ENCODE measurements around the gene P2RY1.
"Not testable (repeated sequence)": the region's sequence is repeated elsewhere in the genome, so short reads cannot be mapped to it uniquely, and the experiment has no call there.

P2RY1 gene

DNA sequence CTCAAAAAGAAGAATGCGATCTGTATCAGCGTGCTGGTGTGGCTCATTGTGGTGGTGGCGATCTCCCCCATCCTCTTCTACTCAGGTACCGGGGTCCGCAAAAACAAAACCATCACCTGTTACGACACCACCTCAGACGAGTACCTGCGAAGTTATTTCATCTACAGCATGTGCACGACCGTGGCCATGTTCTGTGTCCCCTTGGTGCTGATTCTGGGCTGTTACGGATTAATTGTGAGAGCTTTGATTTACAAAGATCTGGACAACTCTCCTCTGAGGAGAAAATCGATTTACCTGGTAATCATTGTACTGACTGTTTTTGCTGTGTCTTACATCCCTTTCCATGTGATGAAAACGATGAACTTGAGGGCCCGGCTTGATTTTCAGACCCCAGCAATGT, 1.3 kb downstream of the P2RY1 start:
- DNase-seq (no peak), ATAC-seq (no peak)

DNA sequence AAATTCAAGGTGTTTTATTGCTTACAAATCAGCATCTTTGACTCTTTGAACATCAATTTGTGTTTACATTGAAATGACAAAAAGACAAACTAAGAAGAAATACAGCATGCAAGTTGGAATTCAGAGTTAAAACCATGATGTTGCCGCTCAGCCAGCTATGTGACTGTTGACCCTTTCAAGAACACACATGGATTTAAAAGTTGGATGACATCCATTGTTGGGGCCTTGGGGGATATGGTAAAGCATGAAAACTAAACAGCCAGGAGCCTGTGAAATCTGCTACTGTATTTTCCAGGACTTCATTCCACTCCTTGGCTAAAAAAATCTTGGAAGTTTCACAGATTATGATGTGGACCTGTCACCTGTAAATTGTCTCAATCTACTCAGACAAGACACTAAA, 4.6 kb downstream of the P2RY1 start:
- ATAC-seq = no peak
- no peak for DNase-seq

DNA sequence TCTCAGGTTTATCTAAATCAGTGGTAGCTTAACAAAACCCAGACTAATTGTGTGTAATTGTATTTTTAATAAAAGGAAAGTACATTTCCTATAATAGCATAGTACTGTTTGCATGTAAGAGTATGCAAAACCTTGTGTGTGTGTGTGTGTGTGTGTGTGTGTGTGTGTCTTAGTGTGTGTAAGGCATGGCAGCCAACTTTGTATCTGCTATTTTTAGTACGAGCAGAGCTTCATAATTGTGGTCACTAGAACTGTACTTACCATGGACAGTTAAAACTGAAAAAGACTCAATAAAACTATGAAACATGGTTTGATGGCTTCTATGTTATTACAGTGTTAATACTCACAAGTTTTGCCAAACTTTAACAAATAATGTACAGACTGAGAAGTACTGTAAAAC, 6.2 kb downstream of the P2RY1 start:
- no peak for ATAC-seq
- DNase-seq = no peak

DNA sequence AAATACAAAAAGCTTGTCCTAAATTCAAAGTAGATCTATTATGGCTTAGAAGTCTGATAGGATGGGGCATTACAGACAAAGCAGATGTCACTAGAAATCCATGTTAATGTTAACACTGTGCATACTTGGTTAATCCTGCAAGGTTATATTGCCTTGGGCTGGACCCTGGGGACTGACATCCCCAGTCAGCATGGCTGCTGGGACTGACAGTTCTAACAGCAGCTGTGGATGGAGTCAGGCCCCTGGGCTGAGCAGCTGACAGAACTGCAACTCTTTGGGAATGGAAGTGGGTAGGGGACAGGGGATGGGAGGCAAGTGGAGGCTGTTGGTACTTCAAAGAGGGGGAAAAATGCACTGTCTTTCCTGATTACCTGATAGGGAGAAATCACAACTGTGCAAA, 7.5 kb downstream of the P2RY1 start:
- no peak for ATAC-seq
- no peak for DNase-seq

DNA sequence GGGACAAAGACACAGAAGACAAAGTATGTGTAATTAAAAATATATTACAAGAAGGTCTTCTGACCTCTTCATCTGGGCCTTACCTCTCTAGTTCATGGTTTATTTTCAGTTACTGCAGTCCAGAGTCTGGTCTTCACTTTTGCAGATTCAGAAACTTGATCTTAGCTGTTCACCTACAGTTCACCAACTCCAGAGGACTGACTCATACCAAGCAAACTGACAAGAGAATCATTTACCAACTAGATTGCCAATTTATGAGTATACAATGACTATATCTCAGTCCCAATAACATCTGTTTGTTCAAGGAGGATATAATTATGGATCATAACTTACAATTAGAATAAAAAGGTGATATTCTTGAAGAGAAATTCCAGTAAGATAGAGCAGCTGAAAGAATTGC, 9.0 kb downstream of the P2RY1 start:
- DNase-seq (no peak), ATAC-seq (no peak)

DNA sequence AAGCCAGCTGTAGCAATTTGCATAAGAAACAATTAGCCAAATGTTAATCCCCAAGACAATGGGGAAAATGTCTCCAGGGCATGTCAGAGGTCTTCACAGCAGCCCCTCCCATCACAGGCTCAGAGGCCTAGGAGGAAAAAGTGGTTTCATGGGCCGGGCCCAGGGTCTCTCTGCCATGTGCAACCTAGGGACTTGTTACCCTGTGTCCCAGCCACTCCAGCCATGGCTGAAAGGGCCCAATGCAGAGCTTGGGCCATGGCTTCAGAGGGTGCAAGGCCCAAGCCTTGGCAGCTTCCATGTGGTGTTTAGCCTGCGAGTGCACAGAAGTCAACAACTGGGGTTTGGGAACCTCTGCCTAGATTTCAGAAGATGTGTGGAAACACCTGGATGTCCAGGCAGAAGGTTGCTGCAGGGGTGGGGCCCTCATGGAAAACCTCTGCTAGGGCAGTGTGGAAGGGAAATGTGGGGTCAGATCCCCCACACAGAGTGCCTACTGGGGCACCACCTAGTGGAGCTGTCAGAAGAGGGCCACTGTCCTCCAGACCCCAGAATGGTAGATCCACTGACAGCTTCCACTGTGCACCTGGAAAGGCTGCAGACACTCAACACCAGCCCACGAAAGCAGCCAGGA, 11.8 kb downstream of the P2RY1 start:
- not testable (repeated sequence) for ATAC-seq, DNase-seq

DNA sequence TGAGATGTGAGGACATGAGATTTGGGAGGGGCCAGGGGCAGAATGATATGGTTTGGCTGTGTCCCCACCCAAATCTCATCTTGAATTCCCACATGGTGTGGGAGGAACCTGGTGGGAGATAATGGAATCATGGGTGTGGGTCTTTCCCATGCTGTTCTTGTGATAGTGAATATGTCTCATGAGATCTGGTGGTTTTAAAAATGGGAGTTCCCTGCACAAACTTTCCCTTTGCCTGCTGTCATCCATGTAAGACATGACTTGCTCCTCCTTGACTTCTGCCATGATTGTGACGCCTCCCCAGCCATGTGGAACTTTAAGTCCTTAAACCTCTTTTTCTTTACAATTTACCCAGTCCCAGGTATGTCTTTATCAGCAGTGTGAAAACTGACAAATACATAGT, 12.7 kb downstream of the P2RY1 start:
- ATAC-seq, DNase-seq: not testable (repeated sequence)

DNA sequence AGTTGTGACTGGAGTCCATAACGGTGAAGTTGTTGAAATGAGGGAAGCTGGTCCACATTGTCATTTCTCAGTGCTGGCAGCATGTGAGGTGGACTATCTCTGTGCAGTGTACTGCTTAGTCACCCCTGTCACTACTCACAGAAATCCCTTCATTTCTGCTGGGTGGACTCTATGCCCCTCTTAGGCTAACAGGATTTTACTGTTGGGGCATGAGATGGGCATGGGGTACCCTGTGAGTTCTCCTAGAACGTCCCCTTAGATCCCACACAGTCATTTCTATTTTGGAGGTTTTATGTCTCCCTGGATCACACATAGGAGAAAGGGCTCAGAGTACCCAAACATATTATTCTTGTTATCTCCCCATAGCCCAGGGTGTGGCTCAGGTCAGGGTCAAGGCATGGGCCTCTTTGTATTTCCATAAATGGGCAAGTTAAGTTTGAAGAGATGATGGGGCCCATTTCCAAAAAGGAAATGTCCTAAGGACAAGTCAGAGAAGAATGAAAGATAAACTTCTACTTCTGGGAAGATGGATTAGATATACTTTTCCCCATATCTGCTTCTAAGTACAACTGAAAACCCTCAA, 15.2 kb downstream of the P2RY1 start:
- DNase-seq (no peak), ATAC-seq (no peak)

DNA sequence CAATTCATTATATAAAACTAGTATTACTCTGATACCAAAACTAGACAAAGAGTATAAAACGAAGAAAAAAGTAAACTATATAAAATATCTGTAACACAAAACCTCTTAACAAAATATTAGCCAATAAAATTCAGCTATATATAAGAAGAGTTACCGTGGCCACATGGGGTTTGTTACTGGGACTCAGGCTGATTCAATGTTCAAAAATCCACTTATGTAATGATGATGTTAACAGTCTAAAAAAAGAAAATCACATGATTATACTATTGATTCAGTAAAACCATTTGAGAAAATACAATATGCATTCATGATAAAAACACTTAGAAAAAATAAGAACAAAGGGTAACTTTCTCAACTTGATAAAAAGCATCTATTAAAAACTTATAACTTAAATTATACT, 18.3 kb downstream of the P2RY1 start:
- ATAC-seq (no peak), DNase-seq (no peak)

DNA sequence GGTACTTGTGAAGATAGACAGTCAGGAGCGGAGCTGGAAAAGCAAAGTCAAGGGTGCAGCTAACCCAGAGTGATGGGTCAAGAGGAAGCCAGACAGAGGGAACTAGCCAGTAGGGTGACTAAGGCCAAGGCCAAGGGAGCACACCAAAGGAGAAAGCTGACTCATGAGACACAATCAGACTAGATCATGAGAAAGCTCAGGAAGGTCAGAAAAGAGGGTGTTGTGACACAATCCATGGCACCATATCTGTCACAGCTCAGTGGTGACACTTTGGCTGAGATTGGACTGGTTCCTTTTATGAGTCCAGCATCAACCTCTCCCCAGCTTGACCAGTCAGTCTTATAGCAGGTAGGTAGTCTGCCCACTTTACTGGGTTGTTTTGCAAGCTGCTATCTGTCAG, 22.2 kb downstream of the P2RY1 start:
- ATAC-seq = no peak
- no peak for DNase-seq

DNA sequence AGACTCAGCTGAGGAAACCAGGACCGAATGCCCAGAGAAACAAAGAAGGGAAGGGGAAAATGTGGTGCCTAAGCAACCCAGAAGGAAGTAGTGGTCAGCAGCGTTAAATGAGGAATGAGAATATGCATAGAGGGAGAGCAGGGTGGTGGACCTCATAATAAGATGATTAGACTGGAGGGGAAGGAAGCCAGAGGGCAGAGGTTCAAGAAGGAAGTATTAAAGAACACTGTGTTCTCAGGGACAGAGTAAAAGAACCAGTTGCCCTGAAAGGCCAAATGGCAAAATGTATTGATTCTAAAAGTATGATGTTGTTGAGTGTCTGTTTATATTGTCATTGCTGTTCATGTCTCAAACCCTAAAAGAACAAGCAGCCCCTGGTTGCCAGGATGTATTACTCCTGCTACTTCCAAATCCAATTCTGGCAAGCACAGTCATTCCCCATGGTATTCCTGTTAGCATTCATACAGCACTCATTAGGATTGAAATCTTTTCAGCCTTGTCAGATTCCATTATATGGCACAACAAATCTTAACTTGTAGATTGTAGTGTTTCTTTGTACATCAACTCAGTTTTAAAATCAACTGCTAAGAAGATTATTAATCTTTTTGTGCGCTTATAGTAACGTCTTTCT, 23.4 kb downstream of the P2RY1 start:
- DNase-seq (no peak), ATAC-seq (no peak)

DNA sequence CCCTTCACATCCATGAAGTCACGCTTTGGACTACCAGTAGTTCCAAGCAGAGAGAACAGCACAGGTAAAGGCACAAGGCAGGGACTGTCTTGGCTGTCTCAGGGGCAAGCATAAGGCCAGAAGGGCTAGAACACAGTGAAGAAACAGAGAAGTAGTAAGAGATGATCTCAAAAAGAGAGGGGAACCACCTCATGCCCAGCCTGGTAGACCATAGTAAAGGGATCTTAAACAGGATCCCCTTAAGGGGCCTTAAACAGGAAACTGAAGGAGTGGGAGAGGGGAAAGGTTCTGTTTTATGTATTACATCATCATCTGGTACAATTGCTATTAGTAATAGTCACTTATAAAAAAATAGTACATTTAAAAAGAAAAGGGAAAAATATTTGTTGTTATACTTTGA, 25.8 kb downstream of the P2RY1 start:
- no peak for ATAC-seq

DNA sequence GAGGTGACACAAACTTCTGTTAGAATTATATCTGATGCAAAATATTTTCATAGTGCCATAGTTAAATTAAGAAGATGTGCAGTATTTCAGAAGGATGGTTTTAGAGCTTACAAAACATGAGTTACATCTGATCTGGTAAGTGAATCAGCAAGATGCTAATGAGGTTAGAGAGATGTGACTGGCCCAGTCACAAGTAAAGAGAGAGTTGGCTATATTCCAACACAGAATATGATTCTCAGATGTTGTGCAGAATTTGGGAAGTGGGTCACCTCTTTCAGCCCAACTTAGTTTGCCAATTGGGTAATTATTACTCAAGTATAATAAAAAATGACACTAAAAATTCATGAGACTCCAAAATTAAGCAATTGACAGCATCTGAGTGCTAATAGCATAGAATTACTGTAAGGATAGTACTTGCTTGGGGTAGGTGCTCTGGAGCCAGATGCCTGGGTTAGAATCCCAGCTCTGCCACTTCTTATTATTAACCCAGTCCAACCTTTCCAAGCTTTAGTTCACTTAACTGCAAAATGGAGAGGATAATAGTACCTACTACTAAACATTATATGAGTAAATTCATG, 30.8 kb downstream of the P2RY1 start:
- DNase-seq = no peak
- no peak for ATAC-seq

More for the DNA sequence above, 25.8 kb downstream of the P2RY1 start:
- no peak for DNase-seq

DNA sequence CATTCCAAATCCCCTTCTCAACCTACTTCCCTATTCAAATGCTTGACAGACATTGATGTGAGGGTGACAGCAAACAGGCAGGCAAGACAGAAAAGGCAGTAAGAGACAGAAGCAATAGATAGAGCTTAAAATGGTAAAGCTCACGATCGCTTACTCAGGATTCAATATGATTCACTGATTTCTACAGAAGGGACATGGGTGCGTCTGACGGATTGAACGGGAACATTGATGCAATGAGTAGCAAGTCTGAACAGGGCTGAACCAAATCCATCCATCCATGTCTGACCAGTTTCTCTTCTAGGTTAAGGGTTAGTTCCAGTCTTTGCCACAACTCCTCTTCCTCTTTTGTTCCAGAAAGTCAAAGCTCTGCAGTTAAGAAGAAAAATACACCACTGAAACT, 35.1 kb downstream of the P2RY1 start:
- DNase-seq = no peak

DNA sequence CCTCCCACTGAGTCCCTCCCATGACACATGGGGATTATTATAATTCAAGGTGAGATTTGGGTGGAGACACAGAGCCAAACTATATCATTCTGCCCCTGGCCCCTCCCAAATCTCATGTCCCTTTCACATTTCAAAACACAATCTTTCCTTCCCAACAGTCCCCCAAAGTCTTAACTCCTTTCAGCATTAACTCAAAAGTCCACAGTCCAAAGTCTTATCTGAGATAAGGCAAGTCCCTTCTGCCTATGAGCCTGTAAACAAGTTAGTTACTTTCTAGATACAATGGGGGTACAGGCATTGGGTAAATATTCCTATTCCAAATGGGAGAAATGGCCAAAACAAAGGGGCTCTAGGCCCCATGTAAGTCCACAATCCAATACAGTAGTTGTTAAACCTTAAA, 38.4 kb downstream of the P2RY1 start:
- DNase-seq, ATAC-seq: not testable (repeated sequence)

More for the DNA sequence above, 35.1 kb downstream of the P2RY1 start:
- ATAC-seq = no peak

DNA sequence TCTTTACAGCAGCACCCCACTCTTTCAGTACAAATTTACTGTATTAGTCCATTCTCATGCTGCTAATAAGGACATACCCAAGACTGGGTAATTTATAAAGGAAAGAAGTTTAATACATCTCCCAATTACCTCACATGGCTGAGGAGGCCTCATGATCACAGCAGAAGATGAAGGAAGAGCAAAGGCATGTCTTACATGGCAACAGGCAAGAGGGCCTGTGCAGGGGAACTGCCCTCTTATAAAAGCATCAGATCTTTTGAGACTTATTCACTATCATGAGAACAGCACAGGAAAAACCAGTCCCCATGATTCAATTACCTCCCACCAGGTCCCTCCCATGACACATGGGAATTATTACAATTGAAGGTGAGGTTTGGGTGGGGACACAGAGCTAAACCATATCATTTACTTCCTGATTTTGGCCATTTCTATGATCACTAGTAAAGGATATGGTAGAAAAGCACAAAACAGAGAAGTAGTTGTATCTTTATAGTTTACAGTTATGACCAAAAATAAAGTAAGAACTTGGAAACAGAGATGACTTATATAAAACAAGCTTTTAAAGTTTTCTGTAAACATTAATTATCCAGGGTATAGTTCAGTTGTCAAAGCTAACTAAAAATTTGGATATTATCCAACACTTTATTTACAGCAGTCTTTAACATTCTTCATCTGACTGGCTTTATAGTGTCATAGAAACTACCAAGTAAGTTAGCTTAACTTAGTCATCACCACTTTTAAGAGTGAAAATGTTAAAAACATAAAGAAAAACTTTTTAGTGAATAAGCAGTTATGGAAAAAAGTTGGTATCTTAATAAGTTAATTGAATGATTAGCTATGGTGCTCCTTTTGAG, 40.2 kb downstream of the P2RY1 start:
- ATAC-seq (no peak), DNase-seq (no peak)

DNA sequence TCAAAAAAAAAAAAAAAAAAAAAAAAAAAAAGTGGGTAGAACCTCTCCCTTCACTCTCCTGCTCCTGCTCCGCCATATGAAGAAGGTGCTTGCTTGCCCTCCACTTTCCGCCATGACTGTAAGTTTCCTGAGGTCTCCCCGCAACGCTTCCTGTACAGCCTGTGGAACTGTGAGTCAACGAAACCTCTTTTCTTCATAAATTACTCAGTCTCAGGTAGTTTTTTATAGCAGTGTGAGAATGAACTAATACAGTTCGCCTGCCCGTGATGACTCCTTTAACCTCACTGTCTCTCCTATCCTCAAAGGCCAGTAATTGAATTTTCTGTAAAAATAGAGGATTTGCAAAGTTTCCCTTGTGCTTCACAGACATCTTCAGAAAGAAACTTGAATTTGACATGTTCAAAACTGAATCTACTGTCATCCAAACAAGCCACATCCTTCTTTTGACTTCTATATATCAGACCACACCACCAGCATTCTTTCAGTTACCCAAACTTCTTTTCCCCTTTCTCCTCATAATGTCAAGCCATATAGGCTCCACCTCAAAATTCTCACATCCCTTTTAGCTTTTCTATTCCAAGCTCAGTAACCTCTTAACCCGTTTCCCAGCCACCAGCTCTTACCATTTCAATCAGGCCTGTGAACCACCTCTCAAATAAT, 44.3 kb downstream of the P2RY1 start:
- ATAC-seq = no peak
- DNase-seq = no peak

DNA sequence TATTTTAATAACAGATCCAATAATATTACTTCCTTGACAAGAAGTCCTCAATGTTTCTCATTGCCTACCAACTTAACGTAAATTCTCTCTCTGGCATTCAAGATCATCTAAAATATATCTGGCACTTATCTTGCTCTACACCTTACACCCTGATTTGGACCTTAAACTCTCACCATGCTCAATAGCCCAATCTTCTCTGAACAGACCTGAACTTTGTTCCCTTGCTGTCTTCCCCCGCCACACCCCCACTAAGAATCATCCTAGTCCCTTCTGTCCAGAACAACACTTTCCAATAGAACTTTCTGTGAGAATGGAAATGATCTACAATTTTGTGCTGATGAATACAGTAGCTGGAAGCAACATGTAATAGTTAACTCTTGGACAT, 44.9 kb downstream of the P2RY1 start:
- DNase-seq = no peak

DNA sequence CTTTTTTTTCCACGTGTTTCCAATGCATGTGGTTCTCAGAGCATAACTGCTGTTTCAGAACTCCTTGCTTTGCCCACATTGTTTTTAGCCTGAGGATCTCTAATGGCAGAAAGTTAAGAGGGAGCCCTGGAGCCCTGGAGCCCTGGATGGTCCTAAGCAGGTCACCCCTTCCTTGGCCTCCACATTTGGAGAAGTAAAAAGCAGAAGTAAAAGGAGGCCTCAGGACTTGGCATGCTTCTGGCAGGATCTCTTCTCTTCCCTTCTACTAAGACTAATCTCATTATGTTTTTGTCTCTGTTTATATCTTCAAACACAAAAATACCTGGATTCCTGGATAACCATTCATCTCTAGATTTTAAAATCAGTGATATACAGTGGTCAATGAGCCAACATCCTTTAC, 50.1 kb downstream of the P2RY1 start:
- no peak for DNase-seq

More for the DNA sequence above, 44.9 kb downstream of the P2RY1 start:
- no peak for ATAC-seq

More for the DNA sequence above, 50.1 kb downstream of the P2RY1 start:
- ATAC-seq = no peak
